ENCODE measurements around the gene RPL18A. TPM values are rescaled to one million over a fixed set of nuclear protein-coding genes. Genes with fewer than 3 reads are reported as not detected.

The RPL18A gene
- total and polyA plus RNA-seq, 2 of the 4 experiments (the other 2 are of a cell fraction): 1,351 to 1,735 TPM

DNA sequence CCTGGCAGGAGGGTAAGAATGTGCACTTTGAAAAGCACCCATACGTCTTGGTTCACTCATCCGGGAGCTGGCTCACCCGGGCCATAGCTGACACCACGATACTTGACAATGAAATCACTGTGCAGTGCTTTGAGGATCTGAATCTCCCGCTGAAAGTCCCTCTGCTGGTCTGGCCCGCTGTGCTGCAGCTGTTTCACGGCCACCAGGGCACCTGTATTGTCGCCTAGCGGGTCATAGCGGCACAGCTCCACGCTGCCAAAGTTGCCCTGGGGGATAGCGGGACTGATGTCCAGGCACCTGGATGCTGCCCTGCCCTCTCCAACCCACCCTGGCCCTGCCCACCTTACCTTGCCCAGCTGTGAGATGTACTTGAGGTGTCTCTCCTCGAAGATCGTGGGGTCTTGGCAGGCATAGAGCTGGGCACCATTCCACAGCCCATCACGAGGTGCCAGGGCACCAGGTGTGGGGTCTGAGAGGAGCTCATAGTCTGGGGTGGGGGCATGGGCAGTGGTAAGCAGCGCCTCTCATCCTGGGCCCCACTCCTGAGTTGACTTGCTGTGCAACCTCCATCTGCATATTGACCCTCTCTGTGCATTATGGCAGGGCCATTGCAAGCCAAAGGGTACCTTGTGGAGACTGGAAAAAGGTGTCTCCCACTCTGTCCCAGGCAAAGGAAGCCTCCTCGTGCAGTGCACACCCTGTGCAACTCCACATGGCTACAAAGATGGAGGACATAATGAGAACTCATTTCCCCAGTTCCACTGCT lies 27.1 kb upstream of the RPL18A start:
- Histone ChIP-seq H4K91ac (ENCODE audit: insufficient read depth, low read depth, low read length) (no peak overlapping the region), H2AK9ac (replicated peaks; ENCODE audit: low read depth, low read length, poor library complexity) (no peak overlapping the region), H3K4me2 (ENCODE audit: low read depth, low read length) (no peak overlapping the region), H3K18ac (ENCODE audit: low read depth, low read length) (no peak overlapping the region), H3K9ac (ENCODE audit: low read depth, low read length) (no peak overlapping the region), H3K4me3 (ENCODE audit: insufficient read depth, low read depth, low read length) (no peak overlapping the region), H3K27ac (ENCODE audit: insufficient read depth, low read length) (no peak overlapping the region), H2BK120ac (ENCODE audit: low read depth, low read length) (no peak overlapping the region), H4K20me1 (ENCODE audit: insufficient read depth, low read length) (no peaks in the 10 kb centered on the region), H4K8ac (ENCODE audit: low read depth in 2 of 2, low read length in 2 of 2) (no peak overlapping the region), H3K9me1 (ENCODE audit: insufficient read depth, low read length) (no peaks in the 10 kb centered on the region), H3K36me3 (ENCODE audit: control insufficient read depth, insufficient read depth, low read length) (no peaks in the 10 kb centered on the region), H2BK20ac (ENCODE audit: low read depth, low read length) (no peak overlapping the region), H4K5ac (ENCODE audit: low read depth, low read length) (no peak overlapping the region), H3K9me3 (ENCODE audit: control insufficient read depth, insufficient read depth, low read length) (no peaks in the 10 kb centered on the region), H3K4me1 (ENCODE audit: control insufficient read depth, insufficient read depth, low read length) (peaks cover 2% of the 10 kb centered on the region; the same call in 1 of the 2 replicates), H3K23ac (ENCODE audit: low read depth, low read length) (no peak overlapping the region), H3K4ac (ENCODE audit: low read depth, low read length) (no peak overlapping the region), H3K14ac (replicated peaks; ENCODE audit: low read depth, low read length) (no peak overlapping the region), H2BK15ac (ENCODE audit: low read depth, low read length) (no peak overlapping the region), H3K79me1 (ENCODE audit: low read depth in 1 of 2, low read length in 2 of 2) (no peaks in the 10 kb centered on the region), H3K56ac (ENCODE audit: extremely low read depth, insufficient read depth, low read length) (no peak overlapping the region), H2AFZ (replicated peaks; ENCODE audit: low read length, poor library complexity) (no peak overlapping the region), H3K27me3 (ENCODE audit: control insufficient read depth, insufficient read depth, low read length) (peaks cover 42% of the 10 kb centered on the region), H2AK5ac (ENCODE audit: low read depth, low read length) (no peak overlapping the region), H2BK5ac (ENCODE audit: low read depth, low read length, poor library complexity, severe bottlenecking) (no peak overlapping the region)
- CTCF ChIA-PET: interaction anchor here (0.6 to 0.7 kb wide), 3 partner anchors 23 to 73 kb away, joined by 3 to 6 read pairs (median 4); no protein-coding TSS in a partner anchor
- in situ Hi-C loops (cut with MboI; ENCODE audit: low sequenced_read_pairs): no loop called here
- TF ChIP-seq CHD1 (IDR thresholded peaks at IDR 0.05; ENCODE audit: low read depth, low read length): no peak
- no peak for TF ChIP-seq CEBPB (IDR thresholded peaks at IDR 0.05; ENCODE audit: low read depth, low read length)
- no peak for TF ChIP-seq SMC3 (IDR thresholded peaks at IDR 0.05; ENCODE audit: low read depth, low read length)
- TF ChIP-seq, protein P1, sequence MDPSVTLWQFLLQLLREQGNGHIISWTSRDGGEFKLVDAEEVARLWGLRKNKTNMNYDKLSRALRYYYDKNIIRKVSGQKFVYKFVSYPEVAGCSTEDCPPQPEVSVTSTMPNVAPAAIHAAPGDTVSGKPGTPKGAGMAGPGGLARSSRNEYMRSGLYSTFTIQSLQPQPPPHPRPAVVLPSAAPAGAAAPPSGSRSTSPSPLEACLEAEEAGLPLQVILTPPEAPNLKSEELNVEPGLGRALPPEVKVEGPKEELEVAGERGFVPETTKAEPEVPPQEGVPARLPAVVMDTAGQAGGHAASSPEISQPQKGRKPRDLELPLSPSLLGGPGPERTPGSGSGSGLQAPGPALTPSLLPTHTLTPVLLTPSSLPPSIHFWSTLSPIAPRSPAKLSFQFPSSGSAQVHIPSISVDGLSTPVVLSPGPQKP (IDR thresholded peaks at IDR 0.05; ENCODE audit: borderline replicate concordance, low read depth, low read length): no peak
- no peak for TF ChIP-seq MXI1 (IDR thresholded peaks at IDR 0.05; ENCODE audit: borderline replicate concordance, low read depth, low read length)
- TF ChIP-seq USF2 (IDR thresholded peaks at IDR 0.05; ENCODE audit: low read depth, low read length): no peak
- TF ChIP-seq FOS (IDR thresholded peaks at IDR 0.05; ENCODE audit: low read depth, low read length): no peak
- TF ChIP-seq BHLHE40 (IDR thresholded peaks at IDR 0.05; ENCODE audit: low read depth, low read length): no peak
- 83% methylated on average over 12 of the region's 17 CpGs; no CpG with 5 or more reads in 1 of the 2 experiments for WGBS, 2 experiments (ENCODE audit: extremely low coverage in 2 of 2, insufficient read length in 1 of 2)
- no peak for ATAC-seq (ENCODE audit: low read depth)
- POLR2A ChIA-PET (ENCODE audit: unreplicated experiment): no interaction called here
- dilution Hi-C loops (cut with HindIII; ENCODE audit: low sequenced_read_pairs, unreplicated experiment): no loop called here
- no TSS peak for BruUV-seq (replicated peaks)
- DNase-seq: no peak
- intact Hi-C loops (cut with micrococcal nuclease): no loop called here
